H9 (cell line): Measurements from ENCODE around the gene SNTG2. TPM values are rescaled to one million over a fixed set of nuclear protein-coding genes. Genes with fewer than 3 reads are reported as not detected.

Source experiments
- DNase-seq: peaks from one replicate; pipeline ENCODE4 v3.0.0-alpha.2; 2017
- H2AFZ ChIP-seq: one replicate; pipeline ENCODE4 v1.6.1; 2013; ENCODE audit warnings: mild to moderate bottlenecking, low read length, control low read depth, moderate library complexity
- H2AK5ac ChIP-seq: 2 replicates; pipeline ENCODE4 v1.6.1; 2013; ENCODE audit warnings: low read length, control low read depth, mixed read lengths; ENCODE audit not compliant: insufficient read length
- H2BK120ac ChIP-seq: one replicate; pipeline ENCODE4 v1.6.1; 2013; ENCODE audit warnings: low read depth, mild to moderate bottlenecking, low read length, control low read depth, inconsistent platforms; ENCODE audit not compliant: poor library complexity, severe bottlenecking
- H2BK12ac ChIP-seq: 2 replicates; pipeline ENCODE4 v1.6.1; 2013; ENCODE audit warnings: low read length, control low read depth, mixed read lengths, low read depth; ENCODE audit not compliant: insufficient read length
- H2BK15ac ChIP-seq: 2 replicates; pipeline ENCODE4 v1.6.1; 2013; ENCODE audit warnings: low read depth, low read length, control low read depth
- H2BK20ac ChIP-seq: one replicate; pipeline ENCODE4 v1.6.1; 2013; ENCODE audit warnings: low read depth, mild to moderate bottlenecking, low read length, control low read depth, inconsistent platforms; ENCODE audit not compliant: poor library complexity, severe bottlenecking
- H2BK5ac ChIP-seq: 2 replicates; pipeline ENCODE4 v1.6.1; 2013; ENCODE audit warnings: low read length, control low read depth, mixed read lengths; ENCODE audit not compliant: insufficient read length
- H3K14ac ChIP-seq: 2 replicates; pipeline ENCODE4 v1.6.1; 2013; ENCODE audit warnings: low read length, control low read depth; ENCODE audit not compliant: insufficient read depth
- H3K18ac ChIP-seq: 2 replicates; pipeline ENCODE4 v1.6.1; 2013; ENCODE audit warnings: low read depth, mild to moderate bottlenecking, mixed read lengths, low read length, control low read depth; ENCODE audit not compliant: insufficient read length
- H3K23ac ChIP-seq: 2 replicates; pipeline ENCODE4 v1.6.1; 2013; ENCODE audit warnings: low read length, control low read depth, mixed read lengths, low read depth; ENCODE audit not compliant: insufficient read length
- H3K23me2 ChIP-seq: 2 replicates; pipeline ENCODE4 v1.6.1; 2013; ENCODE audit warnings: low read depth, mild to moderate bottlenecking, mixed read lengths, low read length, control low read depth; ENCODE audit not compliant: insufficient read length, poor library complexity, severe bottlenecking
- H3K27ac ChIP-seq: 2 replicates; pipeline ENCODE4 v1.5.1; 2013; ENCODE audit warnings: low read length, control low read depth, mixed read lengths, low read depth; ENCODE audit not compliant: insufficient read length
- H3K27me3 ChIP-seq: 2 replicates; pipeline ENCODE4 v1.6.1; 2013; ENCODE audit warnings: low read length, control low read depth, inconsistent platforms; ENCODE audit not compliant: insufficient read depth
- H3K4ac ChIP-seq: 2 replicates; pipeline ENCODE4 v1.6.1; 2013; ENCODE audit warnings: low read depth, mild to moderate bottlenecking, control low read depth, inconsistent platforms, low read length, moderate library complexity
- H3K4me1 ChIP-seq: 2 replicates; pipeline ENCODE4 v1.6.1; 2013; ENCODE audit warnings: low read length, control low read depth, inconsistent platforms; ENCODE audit not compliant: insufficient read depth
- H3K4me2 ChIP-seq: 2 replicates; pipeline ENCODE4 v1.6.1; 2013; ENCODE audit warnings: low read length, control low read depth, mixed read lengths; ENCODE audit not compliant: insufficient read length, insufficient read depth
- H3K56ac ChIP-seq: 2 replicates; pipeline ENCODE4 v1.6.1; 2013; ENCODE audit warnings: low read depth, mild to moderate bottlenecking, mixed read lengths, low read length, control low read depth; ENCODE audit not compliant: insufficient read length
- H3K79me1 ChIP-seq: 2 replicates; pipeline ENCODE4 v1.6.1; 2013; ENCODE audit warnings: low read depth, mild to moderate bottlenecking, moderate library complexity, low read length, control low read depth, inconsistent platforms; ENCODE audit not compliant: insufficient read depth, poor library complexity, severe bottlenecking
- H3K79me2 ChIP-seq: 2 replicates; pipeline ENCODE4 v1.6.1; 2013; ENCODE audit warnings: low read length, control low read depth, inconsistent platforms; ENCODE audit not compliant: insufficient read depth
- H3K9ac ChIP-seq: 2 replicates; pipeline ENCODE4 v1.6.1; 2013; ENCODE audit warnings: low read length, control low read depth, mixed read lengths; ENCODE audit not compliant: insufficient read length; ENCODE audit errors: extremely low read depth
- H3K9me3 ChIP-seq: one replicate; pipeline ENCODE4 v1.6.1; 2013; ENCODE audit warnings: low read depth, low read length, inconsistent platforms; ENCODE audit not compliant: control insufficient read depth
- H3T11ph ChIP-seq: one replicate; pipeline ENCODE4 v1.6.1; 2013; ENCODE audit warnings: mild to moderate bottlenecking, low read length, control low read depth, inconsistent platforms
- H4K20me1 ChIP-seq: one replicate; pipeline ENCODE4 v1.6.1; 2013; ENCODE audit not compliant: control insufficient read depth, insufficient read length, insufficient read depth
- H4K5ac ChIP-seq: 2 replicates; pipeline ENCODE4 v1.6.1; 2013; ENCODE audit warnings: low read depth, mild to moderate bottlenecking, mixed read lengths, low read length, control low read depth; ENCODE audit not compliant: insufficient read length
- H4K8ac ChIP-seq: replicated peaks from 2 replicates; pipeline ENCODE4 v1.6.1; 2013; ENCODE audit warnings: low read length, control low read depth, mixed read lengths, low read depth; ENCODE audit not compliant: insufficient read length
- H4K91ac ChIP-seq: 2 replicates; pipeline ENCODE4 v1.6.1; 2013; ENCODE audit warnings: low read depth, mild to moderate bottlenecking, moderate library complexity, mixed read lengths, low read length, control low read depth; ENCODE audit not compliant: insufficient read length
- H3K27ac Mint-ChIP-seq, 3 experiments: 2 replicates in 2 of 3; 3 replicates in 1 of 3; pipeline ENCODE4 v1.8.0; 2020 to 2021; ENCODE audit warnings: mixed read lengths in 3 of 3, mild to moderate bottlenecking in 1 of 3, moderate library complexity in 1 of 3
- H3K27me3 Mint-ChIP-seq: 2 replicates; pipeline ENCODE4 v1.8.0; 2021; ENCODE audit warnings: low read depth, mild to moderate bottlenecking, moderate library complexity, mixed read lengths
- H3K36me3 Mint-ChIP-seq, 3 experiments: 2 replicates in 2 of 3; 3 replicates in 1 of 3; pipeline ENCODE4 v1.8.0; 2020 to 2021; ENCODE audit warnings: low read depth in 3 of 3, mixed read lengths in 3 of 3; ENCODE audit not compliant: insufficient read depth in 1 of 3
- H3K4me1 Mint-ChIP-seq, 2 experiments: 2 replicates each; pipeline ENCODE4 v1.8.0; 2020; ENCODE audit warnings: mixed read lengths in 2 of 2
- H3K4me3 Mint-ChIP-seq, 2 experiments: 2 replicates in 1 of 2; 3 replicates in 1 of 2; pipeline ENCODE4 v1.8.0; 2020 to 2021; ENCODE audit warnings: mild to moderate bottlenecking in 2 of 2, mixed read lengths in 2 of 2, moderate library complexity in 1 of 2
- H3K9me3 Mint-ChIP-seq, 2 experiments: 2 replicates in 1 of 2; 3 replicates in 1 of 2; pipeline ENCODE4 v1.8.0; 2020; ENCODE audit warnings: mild to moderate bottlenecking in 2 of 2, mixed read lengths in 2 of 2, moderate library complexity in 1 of 2
- CTCF ChIP-seq: fragments of 200-600 bp; sonication (generic); conservative IDR thresholded peaks from 3 replicates; pipeline ENCODE4 v1.8.0; 2021; ENCODE audit warnings: antibody characterized with exemption, mild to moderate bottlenecking
- WGBS: extraction: QIAGEN DNeasy Blood & Tissue Kit; methylation state at CpG from one replicate; pipeline ENCODE4 v1.1.7; 2013; ENCODE audit warnings: missing lambda C conversion rate, low lambda C conversion rate, mixed read lengths; ENCODE audit not compliant: insufficient read length; ENCODE audit errors: extremely low coverage; 5-methylcytosine and 5-hydroxymethylcytosine counted together
- total RNA-seq: library from RNA; stranded (reverse); gene quantifications from 2 replicates; pipeline ENCODE4 v1.2.1, GENCODE V29; 2021

SNTG2 gene
- total RNA-seq, 1 experiment from 2014 or later, result 13.2 TPM

DNA sequence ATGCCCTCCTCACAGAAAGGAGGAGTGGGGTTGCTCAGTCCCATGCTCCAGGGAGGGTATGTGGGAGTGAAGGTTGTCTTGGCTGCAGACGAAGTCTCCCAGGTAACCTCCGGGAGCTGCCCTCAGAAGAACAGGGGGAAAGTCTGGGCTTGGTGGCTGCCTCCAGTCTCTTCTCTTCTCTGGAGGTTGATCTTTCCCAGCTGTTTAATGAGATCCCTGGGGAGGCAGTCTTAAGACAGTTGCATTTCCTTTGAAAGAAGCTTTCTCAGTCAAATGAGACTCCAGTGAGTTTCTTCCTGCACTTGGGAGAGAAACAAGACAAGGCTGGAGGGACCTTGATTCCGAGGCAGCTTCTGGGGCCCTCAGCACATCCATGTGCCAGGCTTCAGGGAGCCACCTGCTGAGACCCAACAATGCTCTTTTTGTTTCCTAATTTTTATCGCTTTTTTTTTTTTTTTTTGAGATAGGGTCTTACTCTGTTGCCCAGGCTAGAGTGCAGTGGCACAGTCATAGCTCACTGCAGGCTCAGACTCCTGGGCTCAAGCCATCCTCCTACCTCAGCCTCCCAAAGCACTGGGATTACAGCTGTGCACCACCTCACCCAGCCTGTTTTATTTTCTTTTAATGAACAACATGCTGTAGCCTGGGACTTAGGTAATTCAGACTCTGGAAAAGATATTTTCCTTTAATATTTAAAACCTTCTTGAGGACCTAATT, 390.9 kb downstream of the SNTG2 start:
- H3K4me1 Mint-ChIP-seq, result peaks cover 17 to 20% of the 10 kb centered on the region in 2 experiments

More for the DNA sequence above, 390.9 kb downstream of the SNTG2 start:
- Histone ChIP-seq H3K23me2 (no peaks in the 10 kb centered on the region), H3K9me3 (no peaks in the 10 kb centered on the region), H3K4ac (no peak overlapping the region), H3K27ac (no peak overlapping the region), H4K91ac (no peak overlapping the region), H4K5ac (no peak overlapping the region), H2BK15ac (no peak overlapping the region), H2AK5ac (no peak overlapping the region), H3K23ac (no peak overlapping the region), H3K4me1 (peaks cover 3% of the 10 kb centered on the region; the same call in 1 of the 2 replicates), H4K20me1 (no peaks in the 10 kb centered on the region), H2BK12ac (no peak overlapping the region), H3T11ph (no peak overlapping the region), H3K79me1 (no peaks in the 10 kb centered on the region), H2BK120ac (no peak overlapping the region), H3K9ac (no peak overlapping the region), H2BK5ac (no peak overlapping the region), H3K18ac (no peak overlapping the region), H3K14ac (no peak overlapping the region), H3K4me2 (no peak overlapping the region), H3K56ac (no peak overlapping the region), H3K79me2 (no peaks in the 10 kb centered on the region), H2BK20ac (no peak overlapping the region), H3K27me3 (no peaks in the 10 kb centered on the region), H4K8ac (no peak overlapping the region), H2AFZ (no peak overlapping the region)
- no peak for TF ChIP-seq CTCF
- peaks cover 0 to 2% of the 10 kb centered on the region in 2 experiments; a peak in 2 of 5 replicates for H3K9me3 Mint-ChIP-seq
- no peaks in the 10 kb centered on the region; the same call in 1 of the 2 replicates for H3K27me3 Mint-ChIP-seq
- H3K27ac Mint-ChIP-seq, result peak overlapping the region in 1 of 3 experiments; percentile 28; a peak in 3 of 7 replicates
- H3K4me3 Mint-ChIP-seq, result no peak overlapping the region
- DNase-seq, result peak; percentile 41
- no CpG with 5 or more reads among the region's 4 CpGs for WGBS
- H3K36me3 Mint-ChIP-seq, result peaks cover 0 to 2% (median 0%) of the 10 kb centered on the region in 3 experiments; a peak in 1 of 7 replicates
